ENCODE results near the gene VPS45.

- TF ChIP-seq EZH2 (IDR thresholded peaks at IDR 0.05), result no peak
- TF ChIP-seq POLR2AphosphoS5 (IDR thresholded peaks at IDR 0.05; ENCODE audit: borderline replicate concordance, low read depth, low read length), result no peak
These were observed 19.8 kb downstream of the VPS45 start for GRCh38 chr1:150087415-150087814.

Data from SK-N-MC (cell line).